ENCODE data around the gene MGMT.

DNA sequence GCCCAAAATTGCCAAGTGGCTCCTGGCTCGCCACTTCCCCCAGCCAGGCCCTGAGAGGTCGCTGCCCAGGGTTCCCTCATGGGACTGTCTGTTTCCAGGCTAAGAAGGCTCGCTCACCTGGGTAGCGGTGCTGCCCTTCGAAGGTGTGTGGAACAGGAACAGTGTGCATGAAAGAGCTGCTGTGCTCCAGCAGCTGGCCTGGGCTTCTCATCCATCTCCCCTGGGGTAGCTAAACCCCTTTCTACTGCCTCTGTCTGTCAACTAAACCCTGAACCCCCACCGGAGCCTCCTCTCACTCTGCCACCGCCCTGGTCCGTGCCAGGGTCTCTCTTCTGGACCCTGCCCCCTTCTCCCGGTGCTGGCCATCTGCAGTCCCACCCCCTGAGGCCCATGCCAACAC is 344.2 kb downstream of the MGMT start:
- TF ChIP-seq, protein P1, sequence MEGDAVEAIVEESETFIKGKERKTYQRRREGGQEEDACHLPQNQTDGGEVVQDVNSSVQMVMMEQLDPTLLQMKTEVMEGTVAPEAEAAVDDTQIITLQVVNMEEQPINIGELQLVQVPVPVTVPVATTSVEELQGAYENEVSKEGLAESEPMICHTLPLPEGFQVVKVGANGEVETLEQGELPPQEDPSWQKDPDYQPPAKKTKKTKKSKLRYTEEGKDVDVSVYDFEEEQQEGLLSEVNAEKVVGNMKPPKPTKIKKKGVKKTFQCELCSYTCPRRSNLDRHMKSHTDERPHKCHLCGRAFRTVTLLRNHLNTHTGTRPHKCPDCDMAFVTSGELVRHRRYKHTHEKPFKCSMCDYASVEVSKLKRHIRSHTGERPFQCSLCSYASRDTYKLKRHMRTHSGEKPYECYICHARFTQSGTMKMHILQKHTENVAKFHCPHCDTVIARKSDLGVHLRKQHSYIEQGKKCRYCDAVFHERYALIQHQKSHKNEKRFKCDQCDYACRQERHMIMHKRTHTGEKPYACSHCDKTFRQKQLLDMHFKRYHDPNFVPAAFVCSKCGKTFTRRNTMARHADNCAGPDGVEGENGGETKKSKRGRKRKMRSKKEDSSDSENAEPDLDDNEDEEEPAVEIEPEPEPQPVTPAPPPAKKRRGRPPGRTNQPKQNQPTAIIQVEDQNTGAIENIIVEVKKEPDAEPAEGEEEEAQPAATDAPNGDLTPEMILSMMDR (IDR thresholded peaks at IDR 0.05) = no peak
- TF ChIP-seq POLR2A (IDR thresholded peaks at IDR 0.05) = no peak
